ENCODE results near the gene CYP2A13.
"Not testable (repeated sequence)": the region's sequence is repeated elsewhere in the genome, so short reads cannot be mapped to it uniquely, and the experiment has no call there.

Gene CYP2A13

GRCh38 chr19:41122846-41123245 is 34.6 kb downstream of the CYP2A13 start:
- not testable (repeated sequence) for FAIRE-seq

- no peak for FAIRE-seq
Measured at GRCh38 chr19:41123716-41124294, 35.6 kb downstream of the CYP2A13 start.

GRCh38 chr19:41126765-41127203 is 38.5 kb downstream of the CYP2A13 start:
- peak; percentile 83 for FAIRE-seq

- FAIRE-seq, result not testable (repeated sequence)
Measured at GRCh38 chr19:41127362-41127761, 39.1 kb downstream of the CYP2A13 start.

GRCh38 chr19:41127801-41128300 is 39.6 kb downstream of the CYP2A13 start:
- FAIRE-seq, result not testable (repeated sequence)

- no peak for FAIRE-seq
Measured at GRCh38 chr19:41128692-41129091, 40.4 kb downstream of the CYP2A13 start.

GRCh38 chr19:41131186-41131585 is 42.9 kb downstream of the CYP2A13 start:
- FAIRE-seq, result no peak

- FAIRE-seq, result no peak
Measured at GRCh38 chr19:41133260-41133659, 45.0 kb downstream of the CYP2A13 start.

- no peak for FAIRE-seq
Measured at GRCh38 chr19:41134616-41135015, 46.4 kb downstream of the CYP2A13 start.

GRCh38 chr19:41135390-41136384 is 47.4 kb downstream of the CYP2A13 start:
- not testable (repeated sequence) for FAIRE-seq

- no peak for FAIRE-seq
Measured at GRCh38 chr19:41136636-41137455, 48.6 kb downstream of the CYP2A13 start.

GRCh38 chr19:41144403-41144802 is 56.2 kb downstream of the CYP2A13 start:
- FAIRE-seq, result peak; percentile 30

All from A204.1 (cell line).